Stimulated activated CD4-positive, alpha-beta T cell treated with anti-CD3 and anti-CD28 coated beads, TNF-alpha, amount 100 ng/mL, for 4 hours (primary cell): ENCODE data around the gene MFNG.
"Not testable (repeated sequence)": the region's sequence is repeated elsewhere in the genome, so short reads cannot be mapped to it uniquely, and the experiment has no call there.

Experiments
- DNase-seq, 3 experiments: peaks; one replicate each; pipeline ENCODE4 v3.0.0-alpha.2; 2020; ENCODE audit warnings: low read depth in 3 of 3

The MFNG gene, protein sequence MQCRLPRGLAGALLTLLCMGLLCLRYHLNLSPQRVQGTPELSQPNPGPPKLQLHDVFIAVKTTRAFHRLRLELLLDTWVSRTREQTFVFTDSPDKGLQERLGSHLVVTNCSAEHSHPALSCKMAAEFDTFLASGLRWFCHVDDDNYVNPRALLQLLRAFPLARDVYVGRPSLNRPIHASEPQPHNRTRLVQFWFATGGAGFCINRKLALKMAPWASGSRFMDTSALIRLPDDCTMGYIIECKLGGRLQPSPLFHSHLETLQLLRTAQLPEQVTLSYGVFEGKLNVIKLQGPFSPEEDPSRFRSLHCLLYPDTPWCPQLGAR

DNA sequence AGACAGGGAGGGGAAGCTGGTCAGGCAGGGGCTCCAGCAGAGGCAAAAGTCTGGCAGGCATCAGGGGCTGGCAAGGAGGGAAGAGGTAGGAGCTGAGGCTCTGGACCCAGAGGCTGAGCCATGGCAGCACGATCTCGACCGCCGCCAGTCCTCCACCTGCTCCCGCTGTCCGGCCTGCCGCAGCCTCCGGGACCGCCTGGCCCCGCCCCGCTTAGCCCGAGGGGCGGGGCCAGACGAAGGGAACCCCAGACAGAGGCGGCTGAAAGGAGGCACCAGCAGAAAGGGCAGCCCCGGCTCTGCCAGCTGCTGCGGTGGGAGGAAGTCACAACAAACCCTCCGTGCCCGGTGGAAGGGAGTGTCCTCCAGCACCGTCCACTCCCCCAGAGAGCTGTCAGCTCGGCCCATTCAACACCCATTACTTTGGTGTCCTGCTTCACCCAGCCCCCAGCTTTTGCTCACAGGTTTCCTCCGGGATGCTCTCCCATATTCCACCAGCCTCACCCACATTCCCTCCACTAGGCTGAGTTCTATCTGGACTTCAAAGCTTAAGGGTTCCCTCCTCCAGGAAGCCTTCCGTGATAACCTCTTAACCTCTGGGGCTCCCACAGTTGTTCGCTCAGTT lies at the start of gene MFNG:
Gene MFNG (minus strand): TSS at position 161 of the 622 bp plus-strand sequence. CDS start 207 bp downstream, outside the sequence.
- DNase-seq = peak; percentile 58 to 60 (median 59)

DNA sequence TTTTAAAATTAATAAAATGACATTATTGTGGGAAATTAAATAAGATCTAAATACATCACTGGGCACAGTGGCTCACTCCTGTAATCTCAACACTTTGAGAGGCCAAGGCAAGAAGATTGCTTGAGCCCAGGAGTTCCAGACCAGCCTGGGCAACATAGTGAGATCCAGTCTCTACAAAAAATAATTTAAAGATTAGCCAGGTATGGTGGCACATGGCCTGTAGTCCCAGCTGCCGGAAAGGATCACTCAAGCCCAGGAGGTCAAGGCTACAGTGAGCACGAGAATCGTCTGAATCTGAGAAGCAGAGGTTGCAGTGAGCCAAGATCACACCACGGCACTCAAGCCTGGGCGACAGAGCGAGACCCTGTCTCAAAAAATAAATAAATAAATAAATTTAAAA lies 49.0 kb upstream of the MFNG start:
- DNase-seq = no peak

DNA sequence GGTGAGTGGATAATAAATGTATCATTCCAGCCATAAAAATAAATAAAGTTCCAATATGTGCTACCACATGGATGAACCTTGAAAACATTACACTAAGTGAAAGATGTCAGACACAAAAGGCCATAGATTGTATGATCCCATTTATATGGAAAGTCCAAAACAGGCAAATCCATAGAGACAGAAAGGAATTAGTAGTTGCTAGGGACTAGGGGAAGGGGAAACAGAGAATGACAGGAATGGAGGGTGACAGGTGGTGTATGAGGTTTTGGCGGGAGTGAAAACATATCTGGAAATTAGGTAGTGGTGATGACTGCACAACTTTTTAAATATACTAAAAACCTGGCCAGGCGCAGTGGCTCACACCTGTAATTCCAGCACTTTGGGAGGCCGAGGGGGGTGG lies 48.3 kb upstream of the MFNG start:
- DNase-seq = no peak

DNA sequence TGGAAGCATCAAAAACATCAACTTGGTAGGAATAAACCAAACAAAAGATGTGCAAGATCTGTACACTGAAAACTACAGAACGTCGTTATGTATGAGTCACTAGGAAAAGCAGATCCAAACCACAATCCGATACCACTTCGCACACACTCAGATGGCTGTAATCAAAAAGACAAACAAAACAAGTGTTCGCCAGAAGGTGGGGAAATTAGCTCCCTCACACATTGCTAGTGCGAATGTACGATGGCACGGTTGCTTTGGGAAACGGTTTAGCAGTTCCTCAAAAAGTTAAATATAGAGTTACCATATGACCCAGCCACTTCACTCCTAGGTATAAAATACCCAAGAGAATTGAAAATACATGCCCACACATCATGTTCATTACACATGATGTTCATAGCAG lies 47.8 kb upstream of the MFNG start:
- no peak for DNase-seq

DNA sequence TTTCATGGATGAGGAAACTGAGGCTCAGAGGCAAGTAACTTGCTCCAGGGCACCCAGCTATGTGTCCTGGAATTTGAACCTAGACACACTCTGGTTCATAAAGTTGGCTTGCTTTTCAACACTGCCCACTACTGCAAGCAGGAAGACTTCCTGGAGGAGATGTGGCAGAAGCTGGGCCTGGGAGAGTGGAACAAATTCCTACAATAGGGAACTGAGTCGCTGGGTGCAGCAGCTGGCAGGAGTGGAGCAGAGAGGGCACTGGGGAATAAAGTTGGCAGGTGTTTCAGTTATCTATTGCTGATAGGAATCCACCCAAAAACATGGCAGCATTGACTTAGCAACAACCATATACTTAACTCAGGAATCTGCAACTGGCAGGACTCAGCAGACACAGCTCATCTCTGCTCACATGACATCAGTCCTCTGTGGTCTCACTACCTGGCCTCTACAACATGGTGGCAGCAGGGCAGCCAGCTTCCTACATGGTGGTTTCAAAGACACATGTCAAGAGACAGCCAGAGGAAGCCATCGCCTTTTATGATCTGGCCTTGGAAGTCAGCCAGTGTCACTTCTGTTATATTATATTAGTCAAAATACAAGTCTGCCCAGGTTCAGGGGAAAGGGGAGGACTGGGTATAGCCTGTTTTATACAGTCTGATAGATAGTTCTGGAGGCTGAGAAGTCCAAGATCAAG lies 43.6 kb upstream of the MFNG start:
- DNase-seq = no peak

DNA sequence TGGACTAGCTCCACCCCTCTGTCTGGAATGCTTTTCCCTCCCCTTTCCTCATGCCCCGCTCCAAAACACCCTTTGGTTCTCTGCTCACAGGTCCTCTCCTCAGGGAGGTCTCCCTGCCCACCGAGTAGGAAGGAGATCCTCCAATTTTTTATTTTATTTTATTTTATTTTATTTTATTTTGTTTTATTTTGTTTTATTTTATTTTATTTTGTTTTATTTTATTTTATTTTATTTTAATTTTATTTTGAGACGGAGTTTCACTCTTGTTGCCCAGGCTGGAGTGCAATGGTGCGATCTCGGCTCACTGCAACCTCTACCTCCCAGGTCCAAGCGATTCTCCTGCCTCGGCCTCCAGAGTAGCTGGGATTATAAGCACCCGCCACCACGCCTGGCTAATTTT lies 41.8 kb upstream of the MFNG start:
- DNase-seq = not testable (repeated sequence)

DNA sequence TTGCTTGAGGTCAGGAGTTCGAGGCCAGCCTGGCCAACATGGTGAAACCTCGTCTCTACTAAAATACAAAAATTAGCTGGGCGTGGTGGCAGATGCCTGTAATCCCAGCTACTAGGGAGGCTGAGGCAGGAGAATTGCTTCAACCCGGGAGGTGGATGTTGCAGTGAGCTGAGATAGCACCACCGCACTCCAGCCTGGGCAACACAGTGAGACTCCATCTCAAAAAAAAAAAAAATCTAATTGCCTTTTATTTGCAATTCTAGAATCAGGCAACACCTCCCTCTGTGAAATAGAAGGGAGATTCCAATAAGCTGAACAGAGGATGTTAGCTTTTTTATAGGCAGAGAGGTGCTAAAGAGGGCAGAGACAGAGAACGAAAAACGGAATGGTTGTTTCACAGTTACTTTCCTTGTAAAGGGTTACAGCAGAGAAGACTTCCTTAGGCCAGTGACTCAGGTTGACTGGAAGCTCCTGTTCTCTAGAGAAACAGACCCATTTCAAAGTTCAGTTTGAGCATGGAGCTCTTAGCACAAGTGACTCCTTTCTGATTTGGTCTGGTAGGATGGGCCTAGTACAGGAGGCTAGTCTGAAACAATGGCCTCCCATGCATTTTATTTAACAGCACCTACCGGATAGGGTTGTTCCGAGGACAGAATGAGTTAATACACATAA lies 41.0 kb upstream of the MFNG start:
- DNase-seq = not testable (repeated sequence)

DNA sequence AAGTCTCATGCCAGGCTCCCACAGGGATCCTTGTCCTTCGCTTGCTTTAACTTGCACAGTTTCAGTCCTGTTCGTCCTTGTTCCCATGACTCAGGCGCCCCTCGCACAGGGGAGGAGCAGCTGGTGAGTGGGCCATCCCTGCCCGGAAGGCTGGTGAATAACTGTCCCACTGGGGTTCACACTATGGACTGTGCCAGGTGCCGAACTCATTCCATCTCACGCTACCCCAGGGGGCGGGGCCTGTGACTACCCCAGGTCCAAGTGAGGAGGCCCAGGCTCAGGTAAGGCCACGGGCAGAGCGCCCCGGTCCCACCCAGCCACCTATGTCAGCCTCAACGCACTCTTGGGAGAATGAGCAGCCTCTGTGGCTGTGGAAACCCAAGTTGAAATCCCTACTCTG lies 40.2 kb upstream of the MFNG start:
- no peak for DNase-seq

DNA sequence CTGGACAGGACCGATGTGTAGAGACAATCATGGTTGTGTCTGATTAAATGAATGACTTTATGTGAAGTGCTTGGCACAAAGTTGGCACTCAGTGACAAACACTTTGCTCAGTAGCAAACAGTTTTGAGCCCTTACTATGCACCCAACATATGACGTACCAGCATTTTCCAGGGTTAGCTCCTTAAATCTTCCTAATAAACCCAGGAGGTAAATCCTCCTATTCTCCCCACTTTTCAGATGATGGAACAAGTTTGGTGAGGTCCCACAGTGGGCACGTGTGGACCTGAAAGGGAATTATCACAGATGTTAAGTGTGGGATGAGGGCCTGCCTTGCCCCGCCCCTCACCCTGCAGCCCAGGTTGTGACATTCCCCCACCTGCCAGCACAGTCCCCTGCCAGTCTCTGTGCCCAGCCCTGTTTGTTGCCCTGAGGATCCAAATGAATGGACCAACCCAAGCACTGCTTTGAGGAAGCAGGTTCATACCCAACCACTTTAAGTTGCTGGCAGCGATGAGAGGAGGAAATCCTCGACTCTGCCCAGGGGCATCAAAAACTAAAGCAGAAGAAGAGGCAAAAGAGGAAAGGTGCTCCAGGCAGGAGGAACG lies 39.7 kb upstream of the MFNG start:
- no peak for DNase-seq

DNA sequence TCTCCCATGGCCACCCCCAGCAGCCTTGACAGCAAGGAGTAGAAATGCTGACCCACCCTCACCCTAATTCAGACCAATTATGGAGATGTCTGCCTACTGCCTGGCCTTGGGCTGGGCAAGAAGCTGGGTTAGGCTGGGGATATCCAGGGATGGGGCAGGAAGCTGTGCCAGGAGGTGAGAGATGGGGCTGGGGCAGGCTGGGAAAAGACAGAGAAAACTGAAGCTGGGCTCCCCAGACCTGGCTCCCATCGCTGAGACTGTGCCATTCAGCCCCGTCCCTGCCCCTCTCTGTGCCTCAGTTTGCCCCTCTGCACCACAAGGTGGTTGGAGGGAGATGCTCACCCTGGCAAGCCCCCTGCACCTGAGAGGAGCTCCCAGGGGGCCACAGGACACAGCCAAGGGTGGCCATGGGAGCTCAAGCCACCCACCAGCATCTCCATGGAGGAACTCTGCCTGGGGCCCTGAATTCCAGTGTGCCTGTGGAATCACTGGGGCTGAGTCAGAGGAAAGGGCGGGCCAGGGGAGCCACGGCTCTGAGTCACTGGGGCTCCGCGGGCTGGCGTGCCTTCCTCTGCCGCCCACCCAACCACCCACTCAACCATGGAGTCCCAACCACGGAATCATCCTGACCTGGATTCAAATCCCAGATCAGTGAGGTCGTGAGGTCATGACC lies 39.0 kb upstream of the MFNG start:
- DNase-seq = peak in 2 of 3 experiments; percentile 11 to 19

DNA sequence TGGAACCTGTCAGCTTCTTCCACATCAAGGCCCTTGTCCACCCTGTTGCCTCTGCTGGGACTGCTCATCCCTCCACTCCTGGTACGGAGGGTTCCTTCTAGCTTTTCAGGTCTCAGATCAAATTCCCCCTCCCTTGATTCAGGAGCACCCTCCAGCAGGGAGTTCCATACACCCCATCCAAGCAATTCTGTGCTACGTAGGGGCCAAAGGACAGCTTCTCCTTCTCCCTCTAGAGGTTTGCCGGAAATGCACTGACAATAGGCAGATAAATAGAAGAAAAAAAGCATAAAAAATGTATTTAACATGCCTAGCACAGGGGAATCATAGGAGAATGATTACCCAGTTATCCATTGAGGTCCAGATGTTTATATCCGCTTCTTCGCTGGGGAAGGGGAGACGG lies 36.3 kb upstream of the MFNG start:
- no peak for DNase-seq

DNA sequence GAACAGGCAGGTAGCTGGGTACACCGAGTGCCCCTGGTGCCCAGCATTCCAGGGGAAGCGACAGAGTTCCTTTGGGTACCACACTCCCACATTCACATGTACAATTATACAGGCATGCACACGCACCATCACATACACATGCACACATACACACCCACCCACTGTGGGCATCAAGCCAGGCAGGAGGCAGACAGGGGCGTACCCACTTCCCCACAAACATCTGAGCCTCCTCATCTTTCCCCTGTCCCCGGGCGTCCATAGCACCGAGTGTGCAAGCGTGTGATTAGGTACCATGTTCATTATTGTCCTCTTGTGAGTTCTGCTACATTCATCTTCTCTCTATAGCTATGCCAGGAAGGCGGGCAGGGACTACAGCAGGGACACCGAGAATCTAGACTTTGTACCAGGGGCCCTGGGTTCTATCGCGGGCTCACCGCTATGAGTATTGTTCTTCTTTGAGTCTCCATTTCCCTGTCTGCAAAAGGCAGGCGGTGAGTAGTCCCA lies 35.1 kb upstream of the MFNG start:
- no peak for DNase-seq

DNA sequence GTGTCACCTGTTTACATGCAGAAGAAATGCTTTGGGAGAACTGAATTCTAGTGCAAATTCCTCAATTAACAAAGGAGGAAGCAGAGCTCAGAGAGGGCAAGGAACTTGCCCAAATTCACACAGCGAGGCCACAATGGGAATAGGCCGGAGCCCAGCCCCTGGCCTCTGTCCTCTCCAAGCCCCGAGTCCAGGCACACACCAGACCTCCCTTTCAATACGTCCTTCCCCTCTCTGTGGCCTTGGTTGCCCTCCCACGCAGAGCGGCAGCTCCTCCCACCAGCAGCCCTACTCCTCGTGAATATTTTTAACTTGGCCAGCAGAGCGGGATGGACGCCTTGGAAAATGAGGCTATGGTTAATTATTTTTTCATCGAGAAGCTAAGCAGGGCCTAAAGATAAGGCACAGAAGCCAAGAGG lies 34.6 kb upstream of the MFNG start:
- no peak for DNase-seq

DNA sequence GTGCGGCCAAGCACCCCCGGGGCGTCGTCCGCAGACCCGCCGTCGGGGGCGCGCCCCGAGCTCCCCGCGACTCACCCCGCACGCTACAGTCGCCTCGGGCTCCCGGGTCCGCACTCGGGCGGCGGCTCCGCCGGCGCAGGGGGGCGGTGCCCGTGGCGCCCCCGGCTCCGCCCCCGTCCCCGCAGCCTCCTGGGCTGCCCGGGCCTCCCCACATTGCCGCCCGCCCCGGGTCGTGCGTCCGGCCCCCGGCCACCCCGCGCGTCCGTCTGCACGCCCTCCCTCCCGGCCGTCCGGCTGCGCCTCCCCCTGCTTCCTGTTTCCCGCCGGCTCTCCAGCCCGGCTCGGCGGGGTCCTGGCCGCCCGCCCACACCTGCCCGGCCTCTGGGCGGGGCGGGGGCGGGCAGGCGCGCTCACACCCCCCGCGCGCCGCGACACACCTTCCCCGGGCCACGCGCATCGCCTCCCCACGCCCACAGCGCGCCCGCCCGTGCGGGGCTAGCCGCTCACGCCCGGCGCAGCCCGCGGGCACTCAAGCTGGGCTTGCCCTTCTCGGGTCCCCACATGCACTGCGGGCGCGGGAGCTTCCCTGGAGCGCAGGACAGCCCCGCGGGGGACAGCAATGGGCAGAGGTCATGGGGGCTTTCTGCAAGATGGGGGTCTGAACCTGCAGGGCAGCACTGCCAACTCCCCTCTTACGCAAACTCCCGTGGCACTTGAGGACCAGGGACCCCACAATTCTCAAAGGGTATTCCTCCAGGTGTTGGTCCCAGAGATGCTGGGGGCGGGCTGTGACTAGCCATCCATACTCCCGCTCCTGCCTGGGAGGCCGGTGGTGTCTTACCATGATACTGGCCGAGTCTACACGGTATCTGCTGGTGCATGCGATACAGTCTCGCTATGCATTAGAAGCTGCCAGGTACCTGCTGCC lies 33.3 kb upstream of the MFNG start, which contains the start of gene CARD10:
Gene CARD10 (minus strand): TSS at position 148 of the 928 bp plus-strand sequence. CDS start 215 bp downstream, outside the sequence.
- no peak for DNase-seq

DNA sequence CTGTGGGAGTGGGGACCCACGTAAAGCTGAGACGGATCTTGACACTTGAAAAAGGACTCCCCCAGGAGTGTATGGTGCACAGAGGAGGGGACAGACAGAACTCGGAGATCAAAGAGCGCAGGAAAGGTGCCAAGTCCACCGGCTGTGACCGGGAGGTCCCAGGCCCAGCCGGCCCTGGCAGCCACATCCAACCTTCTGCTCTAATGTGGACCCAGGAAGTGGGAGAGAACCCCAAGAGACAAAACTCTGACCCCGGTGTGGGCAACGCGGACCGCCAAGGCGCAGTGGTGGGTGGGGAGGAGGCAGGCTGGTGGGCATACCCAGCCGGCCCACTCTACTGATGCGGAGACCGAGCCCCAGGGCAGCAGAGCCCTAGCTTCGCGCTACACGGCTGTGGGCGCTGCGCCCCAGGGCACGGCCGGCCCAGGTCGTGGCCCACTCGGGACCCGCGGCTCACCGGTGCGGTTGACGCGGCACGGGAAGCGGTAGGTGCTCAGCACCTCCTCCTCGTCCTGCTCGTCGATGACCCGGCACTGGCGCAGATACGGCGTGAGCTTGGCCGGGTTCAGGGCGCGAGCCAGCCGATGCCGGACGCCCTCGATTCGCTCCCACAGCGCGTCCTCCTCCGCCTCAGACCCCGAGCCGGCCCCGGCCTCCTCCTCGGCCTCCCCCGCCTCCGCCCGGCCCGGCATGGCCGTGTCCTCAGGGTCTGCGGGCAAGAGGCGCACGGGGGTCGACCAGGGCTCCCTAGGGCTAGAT lies 32.5 kb upstream of the MFNG start:
- no peak for DNase-seq

DNA sequence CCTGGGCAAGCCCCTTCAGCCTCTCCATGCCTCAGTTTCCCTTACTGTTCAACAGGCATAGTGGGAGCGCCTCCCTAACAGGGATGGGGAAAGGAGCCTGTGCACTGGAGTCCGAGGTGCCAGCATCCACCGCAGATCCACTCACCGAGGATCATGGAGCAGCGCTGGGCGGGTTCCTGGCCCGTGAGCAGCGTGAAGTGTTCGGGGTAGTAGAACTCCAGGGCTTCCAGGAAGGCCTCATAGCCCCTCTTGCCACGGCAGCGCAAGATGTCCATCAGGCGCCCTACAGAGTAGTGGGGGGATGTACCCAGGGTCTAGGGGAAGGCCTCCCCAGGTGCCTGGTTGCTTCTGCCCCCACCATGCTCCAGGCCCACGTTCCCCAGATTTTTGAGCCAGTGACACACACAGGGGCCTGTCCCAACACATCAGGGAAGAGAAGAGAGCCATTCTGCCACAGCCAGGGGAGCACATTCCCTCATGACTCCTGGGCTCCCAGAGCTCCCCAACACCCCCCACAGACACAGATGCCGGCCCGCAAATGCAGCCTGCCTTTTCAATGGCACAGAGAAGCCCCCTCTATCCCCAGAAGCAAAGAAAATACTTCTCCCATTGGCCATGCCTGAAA lies 31.8 kb upstream of the MFNG start:
- DNase-seq = no peak

DNA sequence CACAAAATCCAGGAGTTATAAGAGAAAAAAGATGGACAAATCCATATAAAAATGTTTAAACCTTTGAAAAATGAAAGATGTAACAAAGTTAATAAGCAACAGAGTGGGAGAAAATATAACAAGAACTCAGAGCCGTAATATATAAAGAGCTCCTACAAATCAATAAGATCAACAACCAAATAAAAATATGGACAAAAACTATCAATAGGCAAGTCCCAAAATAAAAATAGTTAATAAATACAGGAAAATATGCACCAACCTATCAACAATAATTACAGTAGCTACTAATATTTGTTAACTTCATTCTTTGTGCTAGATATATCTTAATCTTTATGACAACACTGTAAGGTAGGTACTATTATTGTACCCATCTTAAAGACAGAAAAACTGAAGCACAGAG lies 30.3 kb upstream of the MFNG start:
- no peak for DNase-seq

DNA sequence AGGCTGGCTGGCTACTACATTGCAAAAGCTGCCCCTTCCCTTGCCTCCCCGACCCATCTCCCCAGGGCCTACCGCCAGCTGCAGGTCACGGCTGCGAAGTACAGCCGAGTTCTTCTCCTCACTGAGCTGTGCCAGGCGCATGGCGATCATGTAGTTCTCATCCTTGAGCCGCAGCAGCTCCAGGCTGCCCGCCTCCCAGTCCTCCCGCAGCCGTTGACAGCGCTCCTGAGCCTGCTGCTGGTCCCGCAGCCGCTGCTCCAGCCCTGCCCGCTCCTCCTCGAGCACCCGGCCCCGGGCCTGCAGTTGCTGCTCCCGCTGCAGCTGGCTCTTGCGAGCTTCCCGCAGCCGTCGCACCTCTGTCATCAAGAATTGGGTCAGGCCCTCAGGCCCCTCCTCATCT lies 29.7 kb upstream of the MFNG start:
- DNase-seq = no peak
